Islet of Langerhans (tissue), 1 donor: ENCODE results near the gene GOLGA6B.
A peak's percentile ranks its signal among the peaks of the same experiment; 100 is the strongest.
"Not testable (repeated sequence)": the region's sequence is repeated elsewhere in the genome, so short reads cannot be mapped to it uniquely, and the experiment has no call there.

Source experiments
- FAIRE-seq: peaks from one replicate; lab custom pipeline; 2011; peaks lifted over from hg19 to GRCh38; lab: Jason Lieb, UNC

GOLGA6B gene

GRCh38 chr15:72669803-72670202 lies 15.3 kb downstream of the GOLGA6B start:
- not testable (repeated sequence) for FAIRE-seq

GRCh38 chr15:72670656-72671352 lies 16.3 kb downstream of the GOLGA6B start:
- FAIRE-seq, result peak; percentile 24

GRCh38 chr15:72671525-72671924 lies 17.0 kb downstream of the GOLGA6B start:
- no peak for FAIRE-seq

- FAIRE-seq, result no peak
Observed at GRCh38 chr15:72676838-72677237, 22.3 kb downstream of the GOLGA6B start.

GRCh38 chr15:72680931-72681330 lies 26.4 kb downstream of the GOLGA6B start:
- FAIRE-seq, result no peak

GRCh38 chr15:72682772-72683171 lies 28.3 kb downstream of the GOLGA6B start:
- no peak for FAIRE-seq

- no peak for FAIRE-seq
Observed at GRCh38 chr15:72685301-72685924, 30.9 kb downstream of the GOLGA6B start.

GRCh38 chr15:72685925-72686794 lies 31.7 kb downstream of the GOLGA6B start, which contains the start of the genes BBS4 and HIGD2B:
BBS4 (plus strand) TSS chr15:72686207; CDS start chr15:72686228, 21 bp downstream.
HIGD2B (minus strand) TSS chr15:72686182; CDS start chr15:72676374, 9,808 bp downstream.
- FAIRE-seq, result no peak

GRCh38 chr15:72688697-72689096 lies 34.2 kb downstream of the GOLGA6B start:
- FAIRE-seq, result no peak

GRCh38 chr15:72690938-72691337 lies 36.4 kb downstream of the GOLGA6B start:
- no peak for FAIRE-seq

GRCh38 chr15:72698938-72699337 lies 44.4 kb downstream of the GOLGA6B start:
- no peak for FAIRE-seq

GRCh38 chr15:72700076-72700475 lies 45.6 kb downstream of the GOLGA6B start:
- no peak for FAIRE-seq

- FAIRE-seq, result no peak
Observed at GRCh38 chr15:72706266-72706665, 51.8 kb downstream of the GOLGA6B start.

- not testable (repeated sequence) for FAIRE-seq
Observed at GRCh38 chr15:72708551-72709303, 54.2 kb downstream of the GOLGA6B start.
